HCT116 (cell line): ENCODE measurements around the gene ARHGDIG. TPM values are rescaled to one million over a fixed set of nuclear protein-coding genes. Genes with fewer than 3 reads are reported as not detected.

Experiments used
- ATAC-seq: fragments of 200-7000 bp; cut with Tn5 transposase; 2 replicates; pipeline ENCODE4 v1.9.1; 2020; ENCODE audit warnings: mild to moderate bottlenecking, moderate library complexity
- BruUV-seq: library from RNA; stranded (reverse); fragments of 400-500 nt; replicated peaks from 2 replicates; lab custom pipeline; 2021; lab: Mats Ljungman, UMichigan
- CTCF ChIA-PET: fragments of 300-600 bp; sonication (Branson Sonifier 250); formaldehyde crosslinking; loops from one replicate; lab custom pipeline; 2021; ENCODE audit warnings: antibody characterized with exemption; lab: Charles Lee
- POLR2A ChIA-PET: fragments of 300-600, 350-600 bp; sonication (Branson Sonifier 250); formaldehyde crosslinking; loops from one replicate; lab custom pipeline; 2021; ENCODE audit warnings: antibody characterized with exemption; lab: Charles Lee
- RAD21 ChIA-PET, 2 experiments: fragments of 300-600 bp; sonication (Branson Sonifier 250); formaldehyde crosslinking; loops; one replicate each; lab custom pipeline; 2023; ENCODE audit warnings: low total read pairs in 2 of 2; ENCODE audit not compliant: uncharacterized antibody in 2 of 2, unreplicated experiment in 2 of 2, low non-redundant PET in 1 of 2; lab: Charles Lee
- DNase-seq: peaks from one replicate; pipeline ENCODE4 v3.0.0-alpha.2; 2010; ENCODE audit warnings: low read depth, low spot score
- H2AFZ ChIP-seq: fragments of 200-600 bp; shearing (Covaris generic), sonication (generic); 2 replicates; pipeline ENCODE4 v1.6.1; 2017; ENCODE audit warnings: low read depth, mixed run types, mixed read lengths, antibody characterized with exemption, low read length; ENCODE audit not compliant: poor library complexity, severe bottlenecking
- H3K27ac ChIP-seq: 2 replicates; pipeline ENCODE4 v1.5.1; 2012; ENCODE audit warnings: low read depth, low read length
- H3K27me3 ChIP-seq: fragments of 200-600 bp; sonication (generic); 2 replicates; pipeline ENCODE4 v1.6.1; 2016; ENCODE audit warnings: mixed run types, low read length, mixed read lengths; ENCODE audit not compliant: insufficient read depth
- H3K36me3 ChIP-seq, 2 experiments: fragments of 200-500 bp in 1 of 2; fragments of 200-600 bp in 1 of 2; sonication (Bioruptor generic) in 1 of 2; sonication (generic) in 1 of 2; 2 replicates each; pipeline versions ENCODE4 v1.5.1 to v1.6.1; 2014 to 2016; ENCODE audit warnings: low read length in 2 of 2, inconsistent platforms in 1 of 2, mixed read lengths in 1 of 2, mixed run types in 1 of 2; ENCODE audit not compliant: insufficient read depth in 2 of 2, control insufficient read depth in 1 of 2
- H3K4me1 ChIP-seq, 2 experiments: fragments of 200-600 bp in 1 of 2; sonication (generic) in 1 of 2; 2 replicates each; pipeline versions ENCODE4 v1.5.1 to v1.6.1; 2012 to 2017; ENCODE audit warnings: low read length in 2 of 2, inconsistent platforms in 1 of 2, mild to moderate bottlenecking in 1 of 2, mixed read lengths in 1 of 2, mixed run types in 1 of 2, moderate library complexity in 1 of 2; ENCODE audit not compliant: insufficient read depth in 2 of 2, control insufficient read depth in 1 of 2
- H3K4me2 ChIP-seq: fragments of 200-600 bp; sonication (generic); 2 replicates; pipeline ENCODE4 v1.6.1; 2017; ENCODE audit warnings: mixed run types, low read length, mixed read lengths
- H3K4me3 ChIP-seq, 2 experiments: fragments of 200-600 bp in 1 of 2; sonication (generic) in 1 of 2; replicated peaks in 1 of 2; 2 replicates each; pipeline ENCODE4 v1.5.1; 2011 to 2016; ENCODE audit warnings: low read length in 2 of 2, control low read depth in 1 of 2, low read depth in 1 of 2, mild to moderate bottlenecking in 1 of 2, mixed read lengths in 1 of 2, mixed run types in 1 of 2
- H3K79me2 ChIP-seq: fragments of 200-600 bp; sonication (generic); 2 replicates; pipeline ENCODE4 v1.6.1; 2017; ENCODE audit warnings: mild to moderate bottlenecking, mixed run types, low read length, moderate library complexity, mixed read lengths; ENCODE audit not compliant: insufficient read depth
- H3K9ac ChIP-seq: fragments of 200-600 bp; sonication (generic); 2 replicates; pipeline ENCODE4 v1.6.1; 2016; ENCODE audit warnings: low read length, mixed read lengths
- H3K9me2 ChIP-seq: fragments of 200-600 bp; sonication (generic), shearing (Covaris generic); 2 replicates; pipeline ENCODE4 v1.6.1; 2017; ENCODE audit warnings: mixed run types, mild to moderate bottlenecking, moderate library complexity; ENCODE audit not compliant: insufficient read depth
- H3K9me3 ChIP-seq, 2 experiments: fragments of 200-500 bp in 1 of 2; fragments of 200-600 bp in 1 of 2; sonication (Bioruptor generic) in 1 of 2; sonication (generic) in 1 of 2; 2 replicates each; pipeline ENCODE4 v1.6.1; 2014 to 2017; ENCODE audit warnings: low read length in 2 of 2, mixed read lengths in 2 of 2, inconsistent platforms in 1 of 2, low read depth in 1 of 2, mild to moderate bottlenecking in 1 of 2, mixed run types in 1 of 2, moderate library complexity in 1 of 2; ENCODE audit not compliant: control insufficient read depth in 1 of 2, insufficient read depth in 1 of 2
- H4K20me1 ChIP-seq: fragments of 200-600 bp; sonication (generic), shearing (Covaris generic); 2 replicates; pipeline ENCODE4 v1.6.1; 2017; ENCODE audit warnings: mixed run types, mild to moderate bottlenecking, moderate library complexity; ENCODE audit not compliant: insufficient read depth
- ELF1 ChIP-seq: IDR thresholded peaks from 2 replicates; pipeline ENCODE4 v1.6.1; 2012; ENCODE audit warnings: low read depth, borderline replicate concordance
- EZH2phosphoT487 ChIP-seq: fragments of 200-600 bp; IDR thresholded peaks from 2 replicates; pipeline ENCODE4 v1.6.1; 2018; ENCODE audit warnings: antibody characterized with exemption, borderline replicate concordance
- POLR2AphosphoS5 ChIP-seq: IDR thresholded peaks from 2 replicates; pipeline ENCODE4 v1.6.1; 2011; ENCODE audit warnings: mild to moderate bottlenecking, low read depth, low read length, moderate library complexity
- SP1 ChIP-seq: IDR thresholded peaks from 2 replicates; pipeline ENCODE4 v1.6.1; 2012; ENCODE audit warnings: low read depth
- SRF ChIP-seq: IDR thresholded peaks from 2 replicates; pipeline ENCODE4 v1.6.1; 2012; ENCODE audit warnings: low read depth
- TCF7L2 ChIP-seq: IDR thresholded peaks from 2 replicates; pipeline ENCODE4 v1.7.0; 2011; ENCODE audit warnings: borderline replicate concordance, inconsistent platforms; ENCODE audit not compliant: insufficient read depth, insufficient read length; ENCODE audit errors: extremely low read depth
- YY1 ChIP-seq: IDR thresholded peaks from 2 replicates; pipeline ENCODE4 v1.6.1; 2011; ENCODE audit warnings: low read length, low read depth, moderate library complexity, mild to moderate bottlenecking; ENCODE audit not compliant: insufficient replicate concordance; ENCODE audit errors: extremely low read depth
- ZNF274 ChIP-seq: fragments of 200-500 bp; sonication (Bioruptor generic); IDR thresholded peaks from 2 replicates; pipeline ENCODE4 v1.6.1; 2014; ENCODE audit warnings: mild to moderate bottlenecking, low read depth, low read length, inconsistent platforms
- intact Hi-C: fragments of 100-400 bp; cut with micrococcal nuclease; formaldehyde crosslinking; loops from 2 replicates; pipeline ENCODE4 v1.10.0; 2022
- total RNA-seq: library from RNA; stranded (reverse); gene quantifications from one replicate; pipeline ENCODE4 v1.2.1, GENCODE V29; 2021; ENCODE audit not compliant: unreplicated experiment
- TF ChIP-seq, protein P1 (sequence below), 3 experiments: fragments of 200-600 bp in 1 of 3; sonication (generic) in 1 of 3; IDR thresholded peaks in 2 of 3; conservative IDR thresholded peaks in 1 of 3; 2 replicates each; pipeline ENCODE4 v1.5.1; 2012 to 2017; ENCODE audit warnings: low read depth in 2 of 3, low read length in 2 of 3, antibody characterized with exemption in 1 of 3, borderline replicate concordance in 1 of 3, control low read depth in 1 of 3, mild to moderate bottlenecking in 1 of 3, mixed read lengths in 1 of 3, mixed run types in 1 of 3, moderate library complexity in 1 of 3; ENCODE audit not compliant: insufficient read depth in 1 of 3

Gene ARHGDIG
- total RNA-seq, 1 experiment from 2014 or later, result not detected

DNA sequence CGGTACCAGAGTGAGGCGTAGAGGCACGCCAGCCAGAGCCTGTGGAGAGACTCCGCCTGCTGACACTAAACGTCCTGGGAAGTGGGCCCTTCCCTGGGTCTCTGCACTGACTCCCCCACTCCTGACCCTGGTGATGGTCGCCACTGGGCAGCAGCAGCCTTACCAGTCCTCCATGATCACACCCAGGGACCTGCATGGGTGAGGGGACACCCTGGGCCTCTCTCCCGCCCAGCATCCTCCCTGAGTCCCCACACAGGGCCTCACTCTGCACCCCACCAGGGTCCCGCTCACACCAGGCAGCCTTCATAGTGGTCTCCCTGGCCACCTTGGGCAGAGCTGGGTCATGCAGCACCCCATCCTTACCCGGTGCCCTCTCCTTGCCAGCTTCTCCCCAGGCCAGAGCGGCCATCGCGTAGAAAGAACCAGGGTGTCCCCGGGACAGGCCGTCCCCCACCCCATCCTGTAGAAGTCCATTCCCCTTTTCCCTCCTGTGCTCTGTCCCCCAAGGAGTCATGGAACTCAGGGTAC is 15.3 kb upstream of the ARHGDIG start:
- no peak for ATAC-seq
- Histone ChIP-seq H3K4me3 (no peak overlapping the region), H3K36me3 (no peaks in the 10 kb centered on the region), H2AFZ (no peak overlapping the region), H3K27ac (no peak overlapping the region), H3K79me2 (no peaks in the 10 kb centered on the region), H4K20me1 (no peaks in the 10 kb centered on the region), H3K9me3 (no peaks in the 10 kb centered on the region), H3K4me1 (no peaks in the 10 kb centered on the region), H3K9me2 (no peaks in the 10 kb centered on the region), H3K27me3 (no peaks in the 10 kb centered on the region), H3K9ac (no peak overlapping the region), H3K4me2 (no peak overlapping the region)
- ChIA-PET RAD21 (no interaction called here), CTCF (no interaction called here), POLR2A (no interaction called here)
- DNase-seq, result no peak
- TF ChIP-seq POLR2AphosphoS5 (no peak), ZNF274 (no peak), SP1 (no peak), ELF1 (no peak), EZH2phosphoT487 (no peak), SRF (no peak), TCF7L2 (no peak), YY1 (no peak)
- TF ChIP-seq, protein P1, sequence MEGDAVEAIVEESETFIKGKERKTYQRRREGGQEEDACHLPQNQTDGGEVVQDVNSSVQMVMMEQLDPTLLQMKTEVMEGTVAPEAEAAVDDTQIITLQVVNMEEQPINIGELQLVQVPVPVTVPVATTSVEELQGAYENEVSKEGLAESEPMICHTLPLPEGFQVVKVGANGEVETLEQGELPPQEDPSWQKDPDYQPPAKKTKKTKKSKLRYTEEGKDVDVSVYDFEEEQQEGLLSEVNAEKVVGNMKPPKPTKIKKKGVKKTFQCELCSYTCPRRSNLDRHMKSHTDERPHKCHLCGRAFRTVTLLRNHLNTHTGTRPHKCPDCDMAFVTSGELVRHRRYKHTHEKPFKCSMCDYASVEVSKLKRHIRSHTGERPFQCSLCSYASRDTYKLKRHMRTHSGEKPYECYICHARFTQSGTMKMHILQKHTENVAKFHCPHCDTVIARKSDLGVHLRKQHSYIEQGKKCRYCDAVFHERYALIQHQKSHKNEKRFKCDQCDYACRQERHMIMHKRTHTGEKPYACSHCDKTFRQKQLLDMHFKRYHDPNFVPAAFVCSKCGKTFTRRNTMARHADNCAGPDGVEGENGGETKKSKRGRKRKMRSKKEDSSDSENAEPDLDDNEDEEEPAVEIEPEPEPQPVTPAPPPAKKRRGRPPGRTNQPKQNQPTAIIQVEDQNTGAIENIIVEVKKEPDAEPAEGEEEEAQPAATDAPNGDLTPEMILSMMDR (IDR thresholded peaks at IDR 0.05 in 2 of 3, conservative IDR thresholded peaks at IDR 0.05 in 1 of 3; ENCODE audit: borderline replicate concordance in 1 of 3, insufficient read depth in 1 of 3, low read depth in 2 of 3, low read length in 2 of 3), result no peak
- BruUV-seq, result no TSS peak
- intact Hi-C loops, result no loop called here
